Neural progenitor cell (in vitro differentiated cells): ENCODE measurements around the gene GREM1. TPM values are rescaled to one million over a fixed set of nuclear protein-coding genes. Genes with fewer than 3 reads are reported as not detected.

Source experiments
- DNase-seq: peaks from one replicate; pipeline ENCODE4 v3.0.0-alpha.2; 2016; ENCODE audit warnings: low spot score
- H2AFZ ChIP-seq: fragments of 200-600 bp; sonication (generic); replicated peaks from 2 replicates; pipeline ENCODE4 v1.6.1; 2016; ENCODE audit warnings: antibody characterized with exemption
- H3F3A ChIP-seq: fragments of 200-600 bp; sonication (generic); 2 replicates; pipeline ENCODE4 v1.6.1; 2016; ENCODE audit warnings: antibody characterized with exemption, low read depth
- H3K27ac ChIP-seq: fragments of 200-600 bp; sonication (generic); 2 replicates; pipeline ENCODE4 v1.5.1; 2016; ENCODE audit warnings: mild to moderate bottlenecking
- H3K27me3 ChIP-seq: fragments of 200-600 bp; sonication (generic); 2 replicates; pipeline ENCODE4 v1.6.1; 2016; ENCODE audit warnings: mild to moderate bottlenecking, moderate library complexity
- H3K36me3 ChIP-seq: fragments of 200-600 bp; sonication (generic); 2 replicates; pipeline ENCODE4 v1.5.1; 2016
- H3K4me1 ChIP-seq: fragments of 200-600 bp; sonication (generic); 2 replicates; pipeline ENCODE4 v1.6.1; 2016; ENCODE audit warnings: mixed run types
- H3K4me2 ChIP-seq: fragments of 200-600 bp; sonication (generic); 2 replicates; pipeline ENCODE4 v1.6.1; 2016
- H3K4me3 ChIP-seq: fragments of 200-600 bp; sonication (generic); 2 replicates; pipeline ENCODE4 v1.5.1; 2016
- H3K79me2 ChIP-seq: fragments of 200-600 bp; sonication (generic); 2 replicates; pipeline ENCODE4 v1.6.1; 2016; ENCODE audit warnings: low read depth
- H3K9ac ChIP-seq: fragments of 200-600 bp; sonication (generic); 2 replicates; pipeline ENCODE4 v1.6.1; 2016
- H3K9me3 ChIP-seq: fragments of 200-600 bp; sonication (generic); 2 replicates; pipeline ENCODE4 v1.5.1; 2016; ENCODE audit warnings: low read depth
- H4K20me1 ChIP-seq: fragments of 200-600 bp; sonication (generic); 2 replicates; pipeline ENCODE4 v1.6.1; 2016; ENCODE audit warnings: low read depth
- H3K27ac Mint-ChIP-seq: 3 replicates; pipeline ENCODE4 v1.8.0; 2021; ENCODE audit warnings: mixed read lengths
- H3K27me3 Mint-ChIP-seq: 2 replicates; pipeline ENCODE4 v1.8.0; 2022; ENCODE audit warnings: low read depth, mild to moderate bottlenecking, inconsistent platforms, moderate library complexity, mixed read lengths; ENCODE audit not compliant: insufficient read depth
- H3K36me3 Mint-ChIP-seq: 3 replicates; pipeline ENCODE4 v1.8.0; 2021; ENCODE audit warnings: mixed read lengths
- H3K4me1 Mint-ChIP-seq: 3 replicates; pipeline ENCODE4 v1.8.0; 2021; ENCODE audit warnings: mixed read lengths
- H3K4me3 Mint-ChIP-seq: 3 replicates; pipeline ENCODE4 v1.8.0; 2021; ENCODE audit warnings: mild to moderate bottlenecking, moderate library complexity, mixed read lengths
- H3K9me3 Mint-ChIP-seq: 3 replicates; pipeline ENCODE4 v1.8.0; 2020; ENCODE audit warnings: mixed read lengths
- CTCF ChIP-seq: fragments of 200-600 bp; sonication (generic); IDR thresholded peaks from 2 replicates; pipeline ENCODE4 v1.5.1; 2017; ENCODE audit warnings: antibody characterized with exemption, mild to moderate bottlenecking
- EZH2 ChIP-seq: fragments of 200-600 bp; sonication (generic); IDR thresholded peaks from 2 replicates; pipeline ENCODE4 v1.6.1; 2017; ENCODE audit warnings: antibody characterized with exemption, mild to moderate bottlenecking, moderate library complexity
- EZH2phosphoT487 ChIP-seq: fragments of 200-600 bp; sonication (generic); IDR thresholded peaks from 2 replicates; pipeline ENCODE4 v1.6.1; 2017; ENCODE audit warnings: antibody characterized with exemption
- total RNA-seq: library from RNA; depleted of rRNA; stranded (reverse); fragments of >200 nt; gene quantifications from 2 replicates; pipeline ENCODE4 v1.2.3, GENCODE V29; 2015; ENCODE audit warnings: low replicate concordance

GREM1 gene
- total RNA-seq, 1 donor from 2014 or later, result 4.4 TPM

- Histone ChIP-seq H3K27me3 (no peaks in the 10 kb centered on the region), H3K9me3 (no peaks in the 10 kb centered on the region), H3K4me1 (no peaks in the 10 kb centered on the region), H3F3A (no peaks in the 10 kb centered on the region), H3K4me2 (no peak overlapping the region), H3K79me2 (no peaks in the 10 kb centered on the region), H3K27ac (no peak overlapping the region), H3K9ac (no peak overlapping the region), H2AFZ (peak overlapping the region; percentile 7), H3K36me3 (no peaks in the 10 kb centered on the region), H3K4me3 (no peak overlapping the region), H4K20me1 (no peaks in the 10 kb centered on the region)
- H3K9me3 Mint-ChIP-seq, result peaks cover 11% of the 10 kb centered on the region
- H3K36me3 Mint-ChIP-seq, result peaks cover 2% of the 10 kb centered on the region
- DNase-seq, result no peak
- TF ChIP-seq EZH2, result no peak
- TF ChIP-seq CTCF, result no peak
- TF ChIP-seq EZH2phosphoT487, result no peak
- H3K27me3 Mint-ChIP-seq, result peaks cover 2% of the 10 kb centered on the region
- no peak overlapping the region for H3K27ac Mint-ChIP-seq
- peaks cover 2% of the 10 kb centered on the region for H3K4me1 Mint-ChIP-seq
- no peak overlapping the region for H3K4me3 Mint-ChIP-seq
These were observed 25.8 kb downstream of the GREM1 start for GRCh38 chr15:32743411-32744140.

- Histone ChIP-seq H3F3A (no peaks in the 10 kb centered on the region), H3K79me2 (no peaks in the 10 kb centered on the region), H3K4me2 (no peak overlapping the region), H3K4me3 (no peak overlapping the region), H3K4me1 (no peaks in the 10 kb centered on the region), H3K36me3 (no peaks in the 10 kb centered on the region), H3K9ac (no peak overlapping the region), H3K27me3 (no peaks in the 10 kb centered on the region), H2AFZ (no peak overlapping the region), H4K20me1 (no peaks in the 10 kb centered on the region), H3K27ac (no peak overlapping the region), H3K9me3 (no peaks in the 10 kb centered on the region)
- no peaks in the 10 kb centered on the region for H3K27me3 Mint-ChIP-seq
- no peaks in the 10 kb centered on the region for H3K36me3 Mint-ChIP-seq
- H3K27ac Mint-ChIP-seq, result no peak overlapping the region
- no peak for DNase-seq
- peaks cover 2% of the 10 kb centered on the region for H3K4me1 Mint-ChIP-seq
- H3K9me3 Mint-ChIP-seq, result no peaks in the 10 kb centered on the region
- TF ChIP-seq EZH2 (no peak), CTCF (no peak), EZH2phosphoT487 (no peak)
- no peak overlapping the region for H3K4me3 Mint-ChIP-seq
These were observed 28.5 kb downstream of the GREM1 start for GRCh38 chr15:32746116-32746857.

DNA sequence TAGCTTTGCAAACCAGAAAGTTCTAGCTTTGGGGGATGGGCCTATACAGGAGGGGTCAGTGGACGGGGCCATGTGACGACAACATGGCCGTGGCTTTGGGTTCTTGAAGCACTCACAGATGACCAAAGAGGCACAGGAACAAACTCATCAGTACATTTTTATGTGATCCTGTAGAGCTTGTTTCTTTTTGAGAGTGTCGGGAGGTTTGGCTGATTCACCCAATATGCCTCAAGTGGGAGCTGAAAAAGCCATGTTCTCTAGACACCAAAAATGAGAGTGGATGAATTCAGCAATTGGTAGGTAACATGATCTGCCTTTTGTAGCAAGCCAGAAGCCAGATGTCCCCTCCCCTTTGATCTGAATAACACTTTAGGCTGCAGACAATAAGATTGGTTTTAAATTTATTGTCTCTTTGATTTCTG is 30.1 kb downstream of the GREM1 start:
- no peaks in the 10 kb centered on the region for H3K9me3 Mint-ChIP-seq
- H3K79me2 ChIP-seq, result no peaks in the 10 kb centered on the region
- no peaks in the 10 kb centered on the region for H4K20me1 ChIP-seq
- peaks cover 2% of the 10 kb centered on the region for H3K4me1 Mint-ChIP-seq
- H3K36me3 ChIP-seq, result no peaks in the 10 kb centered on the region
- H3K4me3 ChIP-seq, result no peak overlapping the region
- no peak overlapping the region for H3K27ac Mint-ChIP-seq
- no peaks in the 10 kb centered on the region for H3K9me3 ChIP-seq
- no peaks in the 10 kb centered on the region for H3F3A ChIP-seq
- H3K4me1 ChIP-seq, result no peaks in the 10 kb centered on the region
- no peak overlapping the region for H3K4me2 ChIP-seq
- no peaks in the 10 kb centered on the region for H3K27me3 Mint-ChIP-seq
- H3K36me3 Mint-ChIP-seq, result no peaks in the 10 kb centered on the region
- H3K27me3 ChIP-seq, result no peaks in the 10 kb centered on the region
- DNase-seq, result no peak
- H3K4me3 Mint-ChIP-seq, result no peak overlapping the region
- peak overlapping the region; percentile 55 for H2AFZ ChIP-seq
- no peak overlapping the region for H3K9ac ChIP-seq
- no peak overlapping the region for H3K27ac ChIP-seq
- TF ChIP-seq EZH2 (no peak), CTCF (no peak), EZH2phosphoT487 (no peak)
